Mesenchymal stem cell (in vitro differentiated cells and primary cell): Measurements from ENCODE around the gene ELMO3.

Experiments
- DNase-seq: peaks from one replicate; pipeline ENCODE4 v3.0.0-alpha.2; 2013
- H2AFZ ChIP-seq: one replicate; pipeline ENCODE4 v1.6.1; 2013; ENCODE audit warnings: low read depth, mild to moderate bottlenecking, control low read depth, inconsistent platforms, low read length, moderate library complexity
- H2AK5ac ChIP-seq: 2 replicates; pipeline ENCODE4 v1.6.1; 2013; ENCODE audit warnings: low read length, moderate library complexity, mild to moderate bottlenecking, inconsistent platforms; ENCODE audit not compliant: severe bottlenecking
- H2BK120ac ChIP-seq: one replicate; pipeline ENCODE4 v1.6.1; 2013; ENCODE audit warnings: low read depth, mild to moderate bottlenecking, inconsistent platforms, low read length, moderate library complexity
- H2BK12ac ChIP-seq, 2 experiments: one replicate each; pipeline ENCODE4 v1.6.1; 2013; ENCODE audit warnings: inconsistent platforms in 2 of 2, low read length in 2 of 2, mild to moderate bottlenecking in 2 of 2, moderate library complexity in 2 of 2, control low read depth in 1 of 2
- H2BK15ac ChIP-seq: one replicate; pipeline ENCODE4 v1.6.1; 2013; ENCODE audit warnings: mild to moderate bottlenecking, low read depth, inconsistent platforms; ENCODE audit not compliant: poor library complexity, severe bottlenecking
- H2BK5ac ChIP-seq: 2 replicates; pipeline ENCODE4 v1.6.1; 2013; ENCODE audit warnings: low read depth, mild to moderate bottlenecking, low read length, control low read depth, inconsistent platforms; ENCODE audit not compliant: poor library complexity, severe bottlenecking
- H3K14ac ChIP-seq, 2 experiments: one replicate each; pipeline ENCODE4 v1.6.1; 2013; ENCODE audit warnings: inconsistent platforms in 2 of 2, low read length in 2 of 2, control low read depth in 1 of 2, mild to moderate bottlenecking in 1 of 2, moderate library complexity in 1 of 2
- H3K18ac ChIP-seq, 2 experiments: one replicate each; pipeline ENCODE4 v1.6.1; 2013; ENCODE audit warnings: inconsistent platforms in 2 of 2, low read length in 2 of 2, control low read depth in 1 of 2, low read depth in 1 of 2, mild to moderate bottlenecking in 1 of 2
- H3K23ac ChIP-seq, 2 experiments: one replicate each; pipeline ENCODE4 v1.6.1; 2013; ENCODE audit warnings: inconsistent platforms in 2 of 2, low read length in 2 of 2, mild to moderate bottlenecking in 2 of 2, moderate library complexity in 2 of 2, control low read depth in 1 of 2
- H3K27ac ChIP-seq: 2 replicates; pipeline ENCODE4 v1.5.1; 2013; ENCODE audit warnings: mild to moderate bottlenecking, moderate library complexity, low read length, control low read depth, inconsistent platforms; ENCODE audit not compliant: poor library complexity, severe bottlenecking
- H3K27me3 ChIP-seq, 2 experiments: 2 replicates each; pipeline versions ENCODE4 v1.6.1 to v1.7.0; 2013; ENCODE audit warnings: low read length in 2 of 2, mild to moderate bottlenecking in 2 of 2, moderate library complexity in 2 of 2, control low read depth in 1 of 2, inconsistent platforms in 1 of 2; ENCODE audit not compliant: control insufficient read depth in 1 of 2, insufficient read depth in 1 of 2
- H3K36me3 ChIP-seq, 2 experiments: 2 replicates each; pipeline versions ENCODE4 v1.6.1 to v1.7.0; 2013; ENCODE audit warnings: low read length in 2 of 2, control low read depth in 1 of 2, inconsistent platforms in 1 of 2, low read depth in 1 of 2, mild to moderate bottlenecking in 1 of 2; ENCODE audit not compliant: insufficient read depth in 2 of 2, control insufficient read depth in 1 of 2
- H3K4ac ChIP-seq, 2 experiments: one replicate each; pipeline ENCODE4 v1.6.1; 2013; ENCODE audit warnings: inconsistent platforms in 2 of 2, low read length in 2 of 2, mild to moderate bottlenecking in 2 of 2, moderate library complexity in 2 of 2, control low read depth in 1 of 2, low read depth in 1 of 2
- H3K4me1 ChIP-seq: 2 replicates; pipeline ENCODE4 v1.6.1; 2013; ENCODE audit warnings: low read depth, low read length, control low read depth; ENCODE audit not compliant: control insufficient read depth, insufficient read depth
- H3K4me2 ChIP-seq: 2 replicates; pipeline ENCODE4 v1.6.1; 2013; ENCODE audit warnings: low read length, mild to moderate bottlenecking, inconsistent platforms; ENCODE audit not compliant: poor library complexity, severe bottlenecking
- H3K4me3 ChIP-seq, 2 experiments: 2 replicates each; pipeline versions ENCODE4 v1.5.1 to v1.7.0; 2013; ENCODE audit warnings: low read length in 2 of 2, mild to moderate bottlenecking in 2 of 2, control low read depth in 1 of 2, low read depth in 1 of 2; ENCODE audit not compliant: insufficient read depth in 1 of 2
- H3K79me1 ChIP-seq: replicated peaks from 2 replicates; pipeline ENCODE4 v1.6.1; 2013; ENCODE audit warnings: mild to moderate bottlenecking, control low read depth, low read length, inconsistent platforms; ENCODE audit not compliant: poor library complexity, severe bottlenecking
- H3K9ac ChIP-seq: 2 replicates; pipeline ENCODE4 v1.7.0; 2013; ENCODE audit warnings: mild to moderate bottlenecking, low read length, moderate library complexity
- H3K9me3 ChIP-seq: 2 replicates; pipeline ENCODE4 v1.7.0; 2013; ENCODE audit warnings: mild to moderate bottlenecking, low read length; ENCODE audit not compliant: control insufficient read depth
- H4K8ac ChIP-seq: one replicate; pipeline ENCODE4 v1.6.1; 2013; ENCODE audit warnings: inconsistent platforms, mild to moderate bottlenecking, low read length, moderate library complexity
- H4K91ac ChIP-seq: one replicate; pipeline ENCODE4 v1.6.1; 2013; ENCODE audit warnings: mild to moderate bottlenecking, low read length, inconsistent platforms
- WGBS: methylation state at CpG from one replicate; pipeline ENCODE4 v1.1.7; 2013; ENCODE audit warnings: mixed read lengths; 5-methylcytosine and 5-hydroxymethylcytosine counted together

Gene ELMO3

GRCh38 chr16:67245674-67246080 is 46.7 kb downstream of the ELMO3 start:
- H3K4me3 ChIP-seq: peak overlapping the region; percentile 84 to 94
- peak overlapping the region; percentile 94 for H3K27ac ChIP-seq
- H3K18ac ChIP-seq: peak overlapping the region; percentile 67 to 92
- peak overlapping the region; percentile 30 to 49 for H2BK12ac ChIP-seq
- H2BK15ac ChIP-seq: peak overlapping the region; percentile 60
- H3K9me3 ChIP-seq: no peaks in the 10 kb centered on the region
- H3K14ac ChIP-seq: peak overlapping the region in 1 of 2 experiments; percentile 0
- peak overlapping the region; percentile 96 for H4K91ac ChIP-seq
- H3K23ac ChIP-seq: no peak overlapping the region
- H2AFZ ChIP-seq: no peak overlapping the region
- H3K4me2 ChIP-seq: peak overlapping the region; percentile 94
- H4K8ac ChIP-seq: peak overlapping the region; percentile 83
- DNase-seq: no peak
- H2AK5ac ChIP-seq: peak overlapping the region; percentile 60
- H3K9ac ChIP-seq: peak overlapping the region; percentile 91
- peaks cover 7 to 10% of the 10 kb centered on the region in 2 experiments for H3K36me3 ChIP-seq
- 9% methylated on average over 7 of the region's 8 CpGs for WGBS
- peak overlapping the region; percentile 96 for H2BK120ac ChIP-seq
- H3K4me1 ChIP-seq: peaks cover 63% of the 10 kb centered on the region
- H3K4ac ChIP-seq: peak overlapping the region; percentile 84 to 95
- H2BK5ac ChIP-seq: peak overlapping the region; percentile 61
- peaks cover 0 to 9% of the 10 kb centered on the region in 2 experiments for H3K27me3 ChIP-seq
- peaks cover 8% of the 10 kb centered on the region for H3K79me1 ChIP-seq

DNA sequence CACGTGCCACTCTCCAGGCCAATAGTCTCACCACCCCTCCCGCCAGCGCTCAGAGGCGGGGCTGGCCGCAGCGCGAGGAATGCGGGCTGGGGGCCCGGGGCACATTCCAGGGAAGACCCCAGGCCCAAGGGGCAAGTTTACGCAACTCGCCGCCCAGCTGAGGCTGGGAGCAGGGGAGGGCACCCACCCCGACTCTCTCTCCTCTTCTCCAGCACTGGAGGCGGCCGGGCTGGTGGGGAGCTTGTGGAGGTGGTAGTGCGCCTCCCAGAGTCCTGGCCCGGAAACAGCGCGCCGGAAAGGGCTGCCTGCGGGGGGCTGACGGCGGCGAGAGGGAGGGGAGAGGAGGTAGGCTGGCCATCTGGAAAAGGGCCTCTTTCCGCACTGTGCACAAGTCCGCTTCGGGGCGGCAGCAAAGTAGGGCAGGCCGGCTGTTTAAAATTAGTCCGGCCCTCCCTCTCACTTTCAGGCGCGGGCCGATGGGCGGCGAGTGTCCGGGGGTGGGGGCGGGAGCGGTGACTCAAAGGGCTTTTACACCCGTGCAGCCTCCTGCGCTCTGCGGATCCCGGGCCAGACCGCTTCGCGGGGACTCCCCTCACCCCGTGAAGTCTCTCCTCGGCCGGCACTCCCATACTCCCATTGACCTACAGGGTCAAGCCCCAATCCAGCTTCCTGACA is 47.3 kb downstream of the ELMO3 start:
- peaks cover 59% of the 10 kb centered on the region for H3K4me1 ChIP-seq
- H3K9me3 ChIP-seq: no peaks in the 10 kb centered on the region
- H3K27me3 ChIP-seq: peaks cover 0 to 9% of the 10 kb centered on the region in 2 experiments
- peak overlapping the region; percentile 94 for H3K4me2 ChIP-seq
- H2BK12ac ChIP-seq: peak overlapping the region; percentile 59 to 84
- peak overlapping the region; percentile 91 for H3K9ac ChIP-seq
- H3K4ac ChIP-seq: peak overlapping the region; percentile 84 to 91
- 0% methylated on average over 39 of the region's 48 CpGs for WGBS
- H3K79me1 ChIP-seq: peaks cover 8% of the 10 kb centered on the region
- H2AK5ac ChIP-seq: peak overlapping the region; percentile 16
- H3K4me3 ChIP-seq: peak overlapping the region; percentile 84 to 94
- peak overlapping the region; percentile 99 for H2BK15ac ChIP-seq
- DNase-seq: peak; percentile 94
- peak overlapping the region; percentile 96 for H2BK120ac ChIP-seq
- no peak overlapping the region for H2AFZ ChIP-seq
- peak overlapping the region; percentile 67 to 92 for H3K18ac ChIP-seq
- peak overlapping the region; percentile 96 for H4K91ac ChIP-seq
- H3K36me3 ChIP-seq: peaks cover 7 to 10% of the 10 kb centered on the region in 2 experiments
- no peak overlapping the region for H3K23ac ChIP-seq
- H4K8ac ChIP-seq: peak overlapping the region; percentile 83
- peak overlapping the region; percentile 94 for H3K27ac ChIP-seq
- peak overlapping the region; percentile 61 for H2BK5ac ChIP-seq
- peak overlapping the region in 1 of 2 experiments; percentile 73 for H3K14ac ChIP-seq

DNA sequence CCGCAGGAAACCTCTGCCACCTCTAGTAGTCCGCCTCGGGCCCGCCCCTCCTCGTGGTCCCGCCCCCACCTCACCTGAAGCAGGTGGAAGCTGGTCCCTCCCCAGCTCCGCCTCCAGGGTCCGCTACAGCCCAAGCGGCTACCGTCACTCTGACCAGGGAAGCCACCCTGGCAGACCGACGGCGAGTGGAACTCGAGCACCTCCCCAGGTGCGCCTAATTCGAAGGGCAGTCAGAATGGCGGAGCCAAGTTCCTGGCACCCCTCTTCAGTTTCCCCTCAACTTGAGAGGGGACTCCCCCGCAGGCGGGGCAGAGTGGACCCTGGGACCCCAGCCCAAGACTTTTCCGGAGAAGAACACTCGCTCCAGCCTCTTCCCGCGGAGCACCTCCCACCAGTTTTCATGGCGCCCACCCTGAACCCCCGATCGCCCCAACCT is 47.8 kb downstream of the ELMO3 start:
- Histone ChIP-seq H3K4me3 (peak overlapping the region; percentile 84 to 94), H3K18ac (peak overlapping the region; percentile 67 to 92)

More for the DNA sequence above, 47.8 kb downstream of the ELMO3 start:
- Histone ChIP-seq H2BK120ac (peak overlapping the region; percentile 96), H3K9me3 (no peaks in the 10 kb centered on the region), H3K4me1 (peaks cover 54% of the 10 kb centered on the region), H3K79me1 (peaks cover 6% of the 10 kb centered on the region), H3K4ac (peak overlapping the region; percentile 83 to 91), H3K27ac (peak overlapping the region; percentile 94), H3K14ac (peak overlapping the region in 1 of 2 experiments; percentile 73), H2BK15ac (peak overlapping the region; percentile 82), H2BK12ac (peak overlapping the region; percentile 59 to 84), H4K91ac (peak overlapping the region; percentile 57), H3K27me3 (peaks cover 0 to 9% of the 10 kb centered on the region in 2 experiments), H2AK5ac (peak overlapping the region; percentile 16), H4K8ac (peak overlapping the region; percentile 83), H2BK5ac (peak overlapping the region; percentile 20), H3K4me2 (peak overlapping the region; percentile 94), H3K9ac (peak overlapping the region; percentile 91), H3K36me3 (peaks cover 7 to 10% of the 10 kb centered on the region in 2 experiments), H3K23ac (no peak overlapping the region), H2AFZ (no peak overlapping the region)
- 1% methylated on average over 26 of the region's 26 CpGs for WGBS
- no peak for DNase-seq
